Measurements from ENCODE around the gene PSG4. TPM values are rescaled to one million over a fixed set of nuclear protein-coding genes. Genes with fewer than 3 reads are reported as not detected.
"Not testable (repeated sequence)": the region's sequence is repeated elsewhere in the genome, so short reads cannot be mapped to it uniquely, and the experiment has no call there.

The PSG4 gene
- total RNA-seq, 2 experiments from 2014 or later, result not detected

GRCh38 chr19:43149788-43150187, 55.6 kb downstream of the PSG4 start:
- H3K27me3 Mint-ChIP-seq; DNase-seq; POLR2A ChIA-PET; CTCF ChIA-PET; ATAC-seq; H3K36me3 Mint-ChIP-seq (ENCODE audit: low read depth); H3K27ac Mint-ChIP-seq; H3K4me3 Mint-ChIP-seq; intact Hi-C loops (cut with DNase I, micrococcal nuclease); H3K4me1 Mint-ChIP-seq; H3K9me3 Mint-ChIP-seq (ENCODE audit: low read depth): not testable (repeated sequence)

- Mint-ChIP-seq H3K27ac (no peak overlapping the region), H3K4me1 (no peaks in the 10 kb centered on the region), H3K4me3 (no peak overlapping the region), H3K9me3 (ENCODE audit: low read depth) (no peaks in the 10 kb centered on the region), H3K36me3 (ENCODE audit: low read depth) (no peaks in the 10 kb centered on the region), H3K27me3 (peaks cover 2% of the 10 kb centered on the region)
- DNase-seq (no peak), ATAC-seq (no peak)
- POLR2A ChIA-PET, result no interaction called here
- intact Hi-C loops (cut with DNase I, micrococcal nuclease), result no loop called here
- CTCF ChIA-PET, result no interaction called here
These were observed 57.2 kb downstream of the PSG4 start for GRCh38 chr19:43148233-43148632.

Other genes starting within 250 kb of the PSG4 start
- not detected for gene PSG11, start 179.2 kb downstream of the PSG4 start, total RNA-seq
- gene PSG2, start 122.9 kb downstream of the PSG4 start, total RNA-seq, result not detected
- not detected for gene PSG5, start 19.1 kb downstream of the PSG4 start, total RNA-seq
- not detected for gene PSG9, start 63.9 kb upstream of the PSG4 start, total RNA-seq
- not detected for gene CD177, start 148.0 kb upstream of the PSG4 start, total RNA-seq
- not detected for gene TEX101, start 209.3 kb upstream of the PSG4 start, total RNA-seq

Measured in activated CD4-positive, alpha-beta T cell treated with anti-CD3 and anti-CD28 coated beads for 36 hours (primary cell).